Natural killer cell (primary cell): ENCODE data around the gene TSC22D1. TPM values are rescaled to one million over a fixed set of nuclear protein-coding genes. Genes with fewer than 3 reads are reported as not detected.

Experiments used
- ATAC-seq, 3 donors: fragments of 150-1000 bp in 2 of 3; fragments of 200-7000 bp in 1 of 3; cut with Tn5 transposase; 1 replicate in 1 of 3; 2 replicates in 2 of 3; pipeline ENCODE4 v1.10.0; 2021; ENCODE audit warnings: mild to moderate bottlenecking in 2 of 3, moderate library complexity in 2 of 3
- DNase-seq, 2 donors: peaks; one replicate each; pipeline versions ENCODE4 v3.0.0 to v3.0.0-alpha.2; 2013 to 2021; ENCODE audit warnings: mixed read lengths in 1 of 2
- H3K27ac ChIP-seq: one replicate; pipeline ENCODE4 v1.5.1; 2013; ENCODE audit warnings: mild to moderate bottlenecking, low read length
- H3K27me3 ChIP-seq: one replicate; pipeline ENCODE4 v1.6.1; 2013; ENCODE audit warnings: low read length; ENCODE audit not compliant: control insufficient read depth, insufficient read depth
- H3K36me3 ChIP-seq: one replicate; pipeline ENCODE4 v1.6.1; 2013; ENCODE audit warnings: low read length; ENCODE audit not compliant: control insufficient read depth, insufficient read depth
- H3K4me1 ChIP-seq: one replicate; pipeline ENCODE4 v1.6.1; 2013; ENCODE audit warnings: low read length; ENCODE audit not compliant: control insufficient read depth, insufficient read depth
- H3K4me3 ChIP-seq: one replicate; pipeline ENCODE4 v1.5.1; 2013; ENCODE audit warnings: low read length
- H3K9me3 ChIP-seq: one replicate; pipeline ENCODE4 v1.6.1; 2013; ENCODE audit warnings: low read length; ENCODE audit not compliant: control insufficient read depth, insufficient read depth
- H3K27ac Mint-ChIP-seq, 2 donors: one replicate each; pipeline ENCODE4 v1.8.0; 2022; ENCODE audit warnings: mild to moderate bottlenecking in 2 of 2, mixed read lengths in 2 of 2, moderate library complexity in 1 of 2
- H3K27me3 Mint-ChIP-seq, 2 donors: one replicate each; pipeline ENCODE4 v1.8.0; 2022; ENCODE audit warnings: low read depth in 2 of 2, mixed read lengths in 2 of 2
- H3K36me3 Mint-ChIP-seq: one replicate; pipeline ENCODE4 v1.8.0; 2022; ENCODE audit warnings: mixed read lengths
- H3K4me1 Mint-ChIP-seq, 2 donors: one replicate each; pipeline ENCODE4 v1.8.0; 2022; ENCODE audit warnings: mixed read lengths in 2 of 2
- H3K4me3 Mint-ChIP-seq: one replicate; pipeline ENCODE4 v1.8.0; 2022; ENCODE audit warnings: mild to moderate bottlenecking, moderate library complexity, mixed read lengths
- H3K9me3 Mint-ChIP-seq, 2 donors: one replicate each; pipeline ENCODE4 v1.8.0; 2022; ENCODE audit warnings: mixed read lengths in 2 of 2
- whole genome bisulfite sequencing: methylation state at CpG from one replicate; pipeline ENCODE4 v1.1.7; 2013; ENCODE audit warnings: missing lambda C conversion rate; ENCODE audit not compliant: insufficient coverage; 5-methylcytosine and 5-hydroxymethylcytosine counted together
- intact Hi-C: fragments of 100-400 bp; cut with micrococcal nuclease; formaldehyde crosslinking; loops from one replicate; pipeline ENCODE4 v1.14.2; 2022
- total RNA-seq, 4 donors: library from RNA; stranded (reverse); fragments of 120-200 nt in 1 of 4; gene quantifications; one replicate each; pipeline versions ENCODE4 v1.2.3 to v1.2.4, GENCODE V29; 2013 to 2022
- TF ChIP-seq, protein P1 (sequence below): fragments of 200-600 bp; IDR thresholded peaks from one replicate; pipeline ENCODE4 v1.8.0; 2022; ENCODE audit warnings: antibody characterized with exemption

The TSC22D1 gene
- total RNA-seq, 3 donors from 2014 or later (not counting 1 experiment from before 2014, with no cell fraction given), result 44.3 to 54.4 (median 44.6) TPM

DNA sequence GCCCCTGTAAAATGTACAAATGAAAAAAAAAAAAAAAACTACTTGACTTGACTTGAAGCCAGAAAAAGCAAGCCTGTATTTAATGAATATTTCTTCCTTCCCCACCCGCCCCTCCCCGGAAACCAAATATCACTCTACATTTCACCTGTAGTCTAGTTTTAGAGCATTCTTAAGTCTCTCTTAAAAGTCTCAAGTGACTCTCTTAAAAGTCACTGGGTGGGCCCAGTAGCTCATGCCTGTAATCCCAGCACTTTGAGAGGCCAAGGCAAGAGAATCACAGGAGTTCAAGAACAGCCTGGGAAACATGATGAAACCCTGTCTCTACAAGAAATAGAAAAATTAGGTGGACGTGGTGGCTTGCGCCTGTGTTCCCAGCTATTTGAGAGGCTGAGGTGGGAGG, 72.0 kb downstream of the TSC22D1 start:
- ATAC-seq (no peak), DNase-seq (no peak)
- no peaks in the 10 kb centered on the region for H3K36me3 ChIP-seq
- Mint-ChIP-seq H3K27ac (no peak overlapping the region), H3K9me3 (no peaks in the 10 kb centered on the region), H3K36me3 (no peaks in the 10 kb centered on the region), H3K4me1 (no peaks in the 10 kb centered on the region), H3K4me3 (no peak overlapping the region), H3K27me3 (no peaks in the 10 kb centered on the region)
- no peak overlapping the region for H3K27ac ChIP-seq
- no peaks in the 10 kb centered on the region for H3K4me1 ChIP-seq
- no peaks in the 10 kb centered on the region for H3K9me3 ChIP-seq
- H3K4me3 ChIP-seq, result no peak overlapping the region
- 100% methylated on average over 4 of the region's 4 CpGs for WGBS
- intact Hi-C loops, result no loop called here
- TF ChIP-seq, protein P1, sequence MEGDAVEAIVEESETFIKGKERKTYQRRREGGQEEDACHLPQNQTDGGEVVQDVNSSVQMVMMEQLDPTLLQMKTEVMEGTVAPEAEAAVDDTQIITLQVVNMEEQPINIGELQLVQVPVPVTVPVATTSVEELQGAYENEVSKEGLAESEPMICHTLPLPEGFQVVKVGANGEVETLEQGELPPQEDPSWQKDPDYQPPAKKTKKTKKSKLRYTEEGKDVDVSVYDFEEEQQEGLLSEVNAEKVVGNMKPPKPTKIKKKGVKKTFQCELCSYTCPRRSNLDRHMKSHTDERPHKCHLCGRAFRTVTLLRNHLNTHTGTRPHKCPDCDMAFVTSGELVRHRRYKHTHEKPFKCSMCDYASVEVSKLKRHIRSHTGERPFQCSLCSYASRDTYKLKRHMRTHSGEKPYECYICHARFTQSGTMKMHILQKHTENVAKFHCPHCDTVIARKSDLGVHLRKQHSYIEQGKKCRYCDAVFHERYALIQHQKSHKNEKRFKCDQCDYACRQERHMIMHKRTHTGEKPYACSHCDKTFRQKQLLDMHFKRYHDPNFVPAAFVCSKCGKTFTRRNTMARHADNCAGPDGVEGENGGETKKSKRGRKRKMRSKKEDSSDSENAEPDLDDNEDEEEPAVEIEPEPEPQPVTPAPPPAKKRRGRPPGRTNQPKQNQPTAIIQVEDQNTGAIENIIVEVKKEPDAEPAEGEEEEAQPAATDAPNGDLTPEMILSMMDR, result no peak
- no peaks in the 10 kb centered on the region for H3K27me3 ChIP-seq

DNA sequence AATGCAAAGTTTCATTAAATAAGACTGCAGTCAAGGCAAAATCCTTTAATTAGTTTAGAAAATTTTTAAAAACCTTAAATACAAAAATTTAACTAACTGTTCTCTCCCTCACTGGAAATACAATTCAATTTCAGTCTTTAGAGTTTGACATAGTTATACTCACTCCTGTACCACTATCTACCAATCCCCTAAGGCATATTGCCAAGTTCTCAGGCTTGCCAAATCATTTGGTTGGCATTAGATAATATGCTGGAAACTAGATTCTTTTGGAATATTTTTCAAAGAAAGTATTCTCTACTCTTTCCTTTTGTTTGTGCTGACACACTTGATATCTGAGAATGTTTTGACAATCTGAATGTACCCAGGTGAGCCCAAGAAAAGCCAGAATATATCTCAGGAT, 77.2 kb downstream of the TSC22D1 start:
- Histone ChIP-seq H3K36me3 (no peaks in the 10 kb centered on the region), H3K27ac (no peak overlapping the region), H3K9me3 (no peaks in the 10 kb centered on the region), H3K4me3 (no peak overlapping the region), H3K27me3 (no peaks in the 10 kb centered on the region), H3K4me1 (no peaks in the 10 kb centered on the region)
- ATAC-seq, result no peak
- Mint-ChIP-seq H3K27ac (no peak overlapping the region), H3K36me3 (peaks cover 6% of the 10 kb centered on the region), H3K4me1 (peaks cover 8 to 9% of the 10 kb centered on the region in 2 donors), H3K9me3 (peaks cover 0 to 3% of the 10 kb centered on the region in 2 donors), H3K4me3 (no peak overlapping the region), H3K27me3 (no peaks in the 10 kb centered on the region)
- intact Hi-C loops, result no loop called here
- TF ChIP-seq, protein P1, result no peak
- DNase-seq, result no peak

DNA sequence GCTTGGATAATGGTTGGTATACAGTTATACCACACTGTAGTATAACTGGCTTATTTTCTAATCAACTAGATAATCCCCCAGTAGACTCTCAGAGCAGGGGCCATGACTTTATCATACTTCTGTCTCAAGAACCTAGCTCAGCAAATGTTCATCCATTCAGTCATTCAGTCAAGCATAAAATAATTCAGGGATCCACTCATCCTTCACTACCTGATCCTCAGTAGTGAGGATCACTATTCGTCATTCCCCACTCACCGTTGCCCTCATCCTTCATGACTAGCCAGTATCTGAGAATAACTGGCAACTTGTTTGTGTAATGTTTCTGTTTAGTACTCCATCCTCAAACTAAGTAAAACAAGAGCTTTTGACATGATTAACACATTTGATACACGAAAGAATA, 77.6 kb downstream of the TSC22D1 start:
- no CpG with 5 or more reads among the region's 3 CpGs for WGBS
- TF ChIP-seq, protein P1, result no peak
- ATAC-seq (no peak), DNase-seq (no peak)
- no peak overlapping the region for H3K27ac Mint-ChIP-seq
- Histone ChIP-seq H3K4me1 (no peaks in the 10 kb centered on the region), H3K9me3 (no peaks in the 10 kb centered on the region), H3K27me3 (no peaks in the 10 kb centered on the region), H3K27ac (no peak overlapping the region), H3K36me3 (no peaks in the 10 kb centered on the region), H3K4me3 (no peak overlapping the region)
- H3K4me3 Mint-ChIP-seq, result no peak overlapping the region
- peaks cover 8 to 9% of the 10 kb centered on the region in 2 donors for H3K4me1 Mint-ChIP-seq
- H3K36me3 Mint-ChIP-seq, result peaks cover 6% of the 10 kb centered on the region
- peaks cover 0 to 3% of the 10 kb centered on the region in 2 donors for H3K9me3 Mint-ChIP-seq
- H3K27me3 Mint-ChIP-seq, result no peaks in the 10 kb centered on the region
- intact Hi-C loops, result no loop called here

DNA sequence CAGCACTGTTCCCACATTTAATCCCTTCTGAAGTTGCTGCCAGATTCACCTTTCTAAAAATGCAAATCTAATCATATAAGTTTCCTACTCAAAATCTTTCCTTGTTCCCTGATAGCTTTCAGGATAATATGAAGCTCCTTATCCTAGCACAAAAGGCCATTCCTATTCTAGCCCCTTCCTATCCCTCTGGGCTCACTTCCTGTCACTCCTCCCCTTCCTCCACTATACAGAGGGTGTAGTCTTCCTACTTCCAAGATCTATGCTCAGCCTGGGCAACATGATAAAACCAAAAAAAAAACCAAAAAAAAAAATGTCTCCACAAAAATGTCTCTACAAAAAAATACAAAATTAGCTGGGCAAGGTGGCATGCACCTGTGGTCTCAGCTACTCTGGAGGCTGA, 78.3 kb downstream of the TSC22D1 start:
- intact Hi-C loops, result no loop called here
- no peaks in the 10 kb centered on the region for H3K27me3 ChIP-seq
- no peak overlapping the region for H3K27ac ChIP-seq
- Mint-ChIP-seq H3K9me3 (peaks cover 0 to 3% of the 10 kb centered on the region in 2 donors), H3K27ac (no peak overlapping the region), H3K4me1 (peaks cover 8 to 14% of the 10 kb centered on the region in 2 donors), H3K27me3 (no peaks in the 10 kb centered on the region), H3K4me3 (no peak overlapping the region), H3K36me3 (peaks cover 6% of the 10 kb centered on the region)
- TF ChIP-seq, protein P1, result no peak
- no peak for DNase-seq
- no peaks in the 10 kb centered on the region for H3K9me3 ChIP-seq
- no peaks in the 10 kb centered on the region for H3K4me1 ChIP-seq
- no peak for ATAC-seq
- H3K36me3 ChIP-seq, result no peaks in the 10 kb centered on the region
- no peak overlapping the region for H3K4me3 ChIP-seq
